Stimulated activated CD8-positive, alpha-beta memory T cell treated with anti-CD3 and anti-CD28 coated beads, Interleukin-4, amount 100 ng/mL, for 24 hours (primary cell): ENCODE data around the gene SLC44A5.

Source experiments
- DNase-seq: peaks from one replicate; pipeline ENCODE4 v3.0.0-alpha.2; 2020; ENCODE audit warnings: low read depth

Gene SLC44A5

DNA sequence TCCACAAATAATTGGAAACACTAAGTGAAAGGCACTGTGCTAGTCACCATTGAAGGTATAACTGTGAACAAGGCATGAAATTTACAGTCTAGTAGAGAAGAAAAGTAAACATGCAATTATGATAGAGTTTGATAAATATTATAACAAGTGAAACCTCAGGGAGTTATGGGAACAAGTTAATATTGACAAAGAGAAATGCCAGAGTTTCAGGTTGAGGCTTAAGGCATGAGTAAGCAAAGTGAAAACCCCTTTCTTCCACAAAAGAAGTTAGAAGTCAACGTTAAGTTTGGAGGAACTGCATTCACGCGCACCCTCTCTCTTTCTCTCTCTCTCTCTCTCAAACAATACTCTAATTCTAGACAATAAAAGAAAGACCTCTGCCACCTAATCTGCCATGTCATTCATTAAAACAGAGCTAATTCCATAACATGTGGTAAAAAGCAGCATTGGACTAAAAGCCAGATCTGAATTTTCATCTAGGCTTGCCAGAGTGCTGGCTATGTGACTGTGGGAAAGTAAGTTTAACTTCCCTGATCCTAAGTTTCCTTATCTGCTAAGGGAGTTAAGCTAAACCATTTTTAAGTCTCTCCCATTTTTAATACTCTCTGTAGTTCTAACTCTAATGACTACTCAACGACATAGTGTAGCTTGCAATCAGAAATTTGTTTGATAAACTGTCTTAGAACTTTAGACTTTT lies 22.0 kb downstream of the SLC44A5 start:
- DNase-seq = no peak

DNA sequence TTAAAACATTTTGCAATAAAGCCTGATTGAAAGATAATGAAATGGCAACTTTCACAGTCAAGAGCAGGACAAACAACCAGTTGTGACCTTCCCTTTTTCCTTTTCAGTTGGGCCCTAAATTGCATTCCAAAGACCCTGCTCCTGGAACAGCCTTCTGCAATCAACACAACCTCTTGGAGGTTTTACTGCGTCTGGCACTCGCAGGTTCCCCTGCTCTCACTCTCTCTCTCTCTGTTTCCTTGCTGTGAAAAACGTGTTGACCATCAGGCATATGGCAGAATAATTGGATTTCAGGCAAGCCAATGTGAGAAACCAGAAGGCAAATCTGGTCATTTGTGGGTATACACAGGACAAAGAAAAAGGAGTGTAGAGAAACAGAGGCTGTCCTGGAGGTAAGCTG lies 23.2 kb downstream of the SLC44A5 start:
- no peak for DNase-seq

DNA sequence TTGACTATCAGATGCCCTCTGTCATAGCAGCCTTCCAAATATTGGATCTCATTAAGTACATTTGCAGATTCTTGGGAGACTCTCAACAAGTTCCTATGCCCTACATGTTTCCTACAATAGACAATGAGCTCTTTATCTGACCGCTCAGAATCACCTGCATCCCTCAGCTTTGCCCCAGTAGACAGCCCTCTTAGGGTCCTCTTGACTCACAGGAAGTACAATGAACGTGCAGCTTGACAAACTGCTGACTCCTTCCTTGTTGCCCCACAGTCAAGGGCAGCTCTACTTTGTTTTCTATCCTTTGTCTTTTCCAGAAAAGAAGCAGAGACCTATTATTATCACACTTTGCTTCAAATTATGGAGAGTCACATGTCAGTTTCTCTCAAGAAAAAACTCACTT lies 27.6 kb downstream of the SLC44A5 start:
- no peak for DNase-seq

DNA sequence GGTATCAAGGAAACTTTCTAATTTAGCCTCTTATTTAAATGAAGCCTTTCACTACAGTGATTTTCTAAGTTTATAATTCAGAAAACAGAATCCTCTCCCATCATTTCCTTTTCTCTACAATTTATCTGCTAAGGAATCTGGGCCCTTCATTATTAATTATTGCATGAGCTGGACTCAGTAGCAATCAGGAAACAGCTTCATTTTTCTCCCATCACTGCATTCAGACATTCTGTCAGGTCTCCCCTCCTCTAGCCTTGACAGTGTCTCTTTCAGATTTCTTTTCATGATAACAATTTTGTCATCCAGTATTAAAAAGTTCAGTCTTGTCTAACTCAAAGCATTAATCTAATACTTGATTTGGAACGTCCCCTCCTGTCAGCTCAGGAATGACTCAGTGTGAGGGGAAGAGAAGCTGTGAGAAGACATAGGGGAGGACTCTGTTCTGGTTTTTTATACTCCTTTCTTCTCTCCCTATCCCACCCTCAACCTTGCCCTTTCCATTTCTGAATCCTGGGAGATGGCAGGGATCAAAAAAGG lies 28.1 kb downstream of the SLC44A5 start:
- no peak for DNase-seq

GRCh38 chr1:75579046-75579445 lies 31.9 kb downstream of the SLC44A5 start:
- DNase-seq = no peak

DNA sequence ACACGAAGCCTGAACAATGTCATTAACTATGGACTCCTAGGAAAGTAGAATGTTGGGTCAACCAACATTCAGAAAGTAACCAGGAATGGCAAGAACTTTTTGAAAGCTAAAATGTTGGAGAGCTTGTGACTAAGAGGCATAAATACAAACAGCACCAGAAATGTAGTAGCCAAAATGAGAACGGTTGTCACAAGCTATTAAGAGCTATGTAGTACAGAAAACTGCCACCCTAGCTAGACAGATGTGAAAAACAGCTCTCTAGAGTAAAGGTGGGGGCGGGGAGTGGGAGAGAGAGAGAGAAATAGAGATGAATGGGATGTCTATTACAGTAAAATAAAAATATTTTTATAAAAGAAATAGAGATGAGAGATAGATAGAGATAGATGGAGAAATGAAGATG lies 35.1 kb downstream of the SLC44A5 start:
- DNase-seq = no peak

DNA sequence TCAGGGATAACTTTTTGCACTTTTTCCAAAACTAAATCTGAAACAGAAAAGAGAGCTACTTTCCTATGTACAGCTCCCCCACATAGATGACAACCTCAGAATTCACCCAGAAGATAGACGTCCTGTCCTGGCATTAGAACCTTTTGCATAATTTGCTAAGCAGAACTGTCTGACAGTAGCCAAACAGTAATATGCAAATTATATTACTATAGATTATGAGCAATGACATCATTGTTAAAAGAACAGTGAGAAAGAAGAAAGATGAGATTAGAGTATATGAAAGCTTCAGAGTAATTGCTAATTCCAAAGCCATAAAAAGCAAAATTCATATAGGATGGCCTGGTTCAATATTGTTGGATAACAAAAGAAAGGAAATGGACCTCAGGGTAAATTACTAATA lies 43.7 kb downstream of the SLC44A5 start:
- no peak for DNase-seq

GRCh38 chr1:75559800-75560199 lies 51.1 kb downstream of the SLC44A5 start:
- no peak for DNase-seq

DNA sequence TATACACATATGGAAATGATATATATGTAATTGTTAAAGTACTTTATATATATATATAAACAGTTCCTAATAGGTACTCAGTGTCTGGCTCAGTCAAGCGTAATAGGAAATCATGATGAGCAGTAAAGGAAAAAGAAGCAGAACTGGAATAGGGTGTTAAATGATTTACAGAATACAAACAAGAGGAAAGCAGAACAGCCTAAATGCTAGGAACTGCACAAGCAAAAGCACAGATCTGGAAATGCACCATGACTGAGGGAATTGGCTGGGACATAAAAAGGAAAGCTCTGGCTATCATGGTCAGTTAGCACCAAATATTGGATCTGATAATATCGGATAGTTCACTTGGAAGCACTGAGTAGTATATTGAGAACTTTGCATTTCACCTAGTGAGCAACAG lies 51.8 kb downstream of the SLC44A5 start:
- no peak for DNase-seq

DNA sequence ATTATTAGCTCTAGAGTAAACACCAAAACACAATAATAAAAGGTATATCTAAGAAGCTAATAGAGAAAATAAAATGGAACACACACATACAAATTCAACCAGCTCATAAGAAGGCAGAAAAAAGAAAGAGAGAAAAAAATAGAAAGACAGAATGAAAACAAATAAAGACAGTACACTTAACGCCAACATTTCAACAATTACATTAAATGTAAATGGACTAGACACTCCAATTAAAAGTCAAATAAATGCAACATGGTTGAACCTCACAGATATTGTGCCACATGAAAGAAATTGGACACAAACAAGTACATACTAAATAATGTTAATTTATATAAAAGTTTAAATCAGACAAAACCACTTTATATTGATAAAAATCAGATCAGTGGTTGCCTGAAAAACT lies 56.0 kb downstream of the SLC44A5 start:
- no peak for DNase-seq

GRCh38 chr1:75554181-75554580 lies 56.7 kb downstream of the SLC44A5 start:
- no peak for DNase-seq

DNA sequence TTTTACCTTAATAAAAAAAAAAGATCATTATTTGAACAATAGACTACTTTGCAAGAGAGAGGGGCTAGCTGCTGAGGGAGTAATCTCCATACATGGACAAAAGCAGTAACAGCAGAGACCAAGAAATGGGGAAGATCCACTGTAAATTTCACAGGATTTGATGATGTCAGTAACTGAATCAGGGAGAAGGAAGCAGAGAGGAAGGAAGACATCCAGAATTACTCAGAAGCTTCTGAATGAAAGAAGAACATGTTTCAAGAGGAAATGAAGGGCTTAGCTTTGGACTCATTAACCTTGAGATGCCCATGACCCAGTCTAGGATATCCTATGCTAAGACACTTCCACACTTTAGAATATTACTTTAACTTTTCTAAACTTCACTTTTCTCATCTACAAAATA lies 60.4 kb downstream of the SLC44A5 start:
- DNase-seq = no peak

- DNase-seq = no peak
Measured at GRCh38 chr1:75548721-75549480, 62.0 kb downstream of the SLC44A5 start.

DNA sequence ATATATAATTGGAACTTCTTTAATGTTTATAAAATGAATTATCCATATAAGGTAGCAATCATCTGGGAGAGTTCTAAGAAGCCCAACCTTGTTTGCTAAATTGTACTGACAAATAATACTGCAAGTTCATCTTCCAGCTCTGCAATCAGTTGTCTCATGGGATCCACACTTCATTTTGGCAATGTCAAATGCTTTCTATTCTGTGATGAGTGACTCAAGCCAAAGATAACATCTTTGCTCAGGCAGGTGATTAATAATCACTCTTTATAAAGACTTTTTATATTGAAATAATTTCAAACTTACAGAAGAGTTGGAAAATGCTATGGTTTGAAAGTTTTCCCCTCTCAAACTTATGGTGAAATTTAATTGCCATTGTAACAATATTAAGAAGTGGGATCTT lies 67.2 kb downstream of the SLC44A5 start:
- no peak for DNase-seq

DNA sequence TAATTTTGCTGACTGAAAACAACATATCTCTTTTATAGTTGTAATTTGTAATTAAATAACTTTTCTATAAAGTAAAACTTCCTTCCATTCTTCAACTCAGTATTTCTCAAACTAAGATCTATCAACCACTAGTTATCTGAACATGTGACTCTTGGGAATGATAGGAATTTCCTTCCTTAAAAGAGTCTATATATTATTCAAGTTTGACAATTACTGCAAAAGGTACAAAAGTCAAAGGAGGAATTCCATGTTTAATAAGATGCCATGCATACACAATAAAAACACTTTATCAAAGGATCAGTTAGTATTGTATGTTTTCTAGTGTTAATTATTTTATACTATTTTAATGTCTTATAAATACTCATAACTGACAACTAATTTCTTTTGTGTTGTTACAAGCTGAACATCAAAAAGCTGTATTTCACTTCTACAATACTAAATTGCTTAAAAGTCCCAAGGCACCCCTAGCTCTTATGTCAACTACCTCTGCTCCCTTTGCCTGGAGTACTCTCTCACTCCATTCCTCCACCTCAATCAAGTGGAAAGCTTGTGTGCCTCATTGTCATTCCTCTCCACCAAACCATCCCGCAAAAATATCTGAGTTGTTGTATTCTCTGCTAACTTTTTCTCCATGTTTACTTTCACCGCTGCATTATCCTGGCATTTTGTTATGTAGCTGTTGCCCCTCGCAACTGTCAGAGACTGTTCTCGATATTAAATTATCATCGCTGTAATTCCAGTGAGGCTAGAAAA lies 67.9 kb downstream of the SLC44A5 start:
- no peak for DNase-seq

DNA sequence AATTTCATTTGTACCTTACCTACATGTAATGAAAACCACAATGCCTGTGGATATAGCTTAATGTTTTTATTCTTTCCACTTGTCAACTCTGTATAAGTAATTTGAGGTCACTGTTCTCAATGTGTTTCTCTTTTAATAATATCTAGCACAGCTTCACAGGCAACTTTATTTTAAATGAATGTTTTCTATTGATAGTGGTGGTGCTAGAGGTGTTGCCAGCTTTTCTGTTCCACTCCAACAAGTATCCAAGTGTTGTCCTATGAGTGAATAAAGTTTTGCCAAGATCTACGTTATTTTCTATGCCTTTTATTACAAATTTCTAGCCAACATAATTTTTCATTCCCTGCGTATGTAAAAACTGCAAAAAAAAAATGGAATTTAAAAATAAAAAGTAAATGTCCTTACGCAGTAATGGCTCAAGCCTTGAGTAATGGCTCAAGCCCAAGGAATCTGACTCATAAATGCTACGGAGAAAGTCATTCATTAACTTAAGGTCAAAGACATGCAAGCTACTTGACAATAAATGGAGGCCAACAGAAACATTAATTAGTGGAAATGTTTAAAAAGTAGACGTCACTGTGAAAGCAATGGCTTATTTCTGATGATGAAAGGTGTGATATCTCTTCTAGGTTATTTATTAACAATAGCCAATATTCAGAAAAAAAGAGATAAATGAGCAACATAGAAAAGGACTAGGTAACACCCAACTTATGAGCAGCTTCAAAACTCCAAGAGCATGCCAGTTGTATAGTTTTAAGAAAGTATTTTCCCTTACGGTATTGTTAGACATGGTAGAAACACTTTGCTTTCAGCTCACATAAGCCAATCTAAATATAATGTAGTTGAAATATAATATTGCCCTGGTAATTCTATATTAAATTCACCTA lies 71.4 kb downstream of the SLC44A5 start:
- DNase-seq = no peak

- DNase-seq = no peak
Measured at GRCh38 chr1:75533085-75533484, 77.8 kb downstream of the SLC44A5 start.

- no peak for DNase-seq
Measured at GRCh38 chr1:75531570-75531969, 79.3 kb downstream of the SLC44A5 start.

- no peak for DNase-seq
Measured at GRCh38 chr1:75529488-75529887, 81.4 kb downstream of the SLC44A5 start.

DNA sequence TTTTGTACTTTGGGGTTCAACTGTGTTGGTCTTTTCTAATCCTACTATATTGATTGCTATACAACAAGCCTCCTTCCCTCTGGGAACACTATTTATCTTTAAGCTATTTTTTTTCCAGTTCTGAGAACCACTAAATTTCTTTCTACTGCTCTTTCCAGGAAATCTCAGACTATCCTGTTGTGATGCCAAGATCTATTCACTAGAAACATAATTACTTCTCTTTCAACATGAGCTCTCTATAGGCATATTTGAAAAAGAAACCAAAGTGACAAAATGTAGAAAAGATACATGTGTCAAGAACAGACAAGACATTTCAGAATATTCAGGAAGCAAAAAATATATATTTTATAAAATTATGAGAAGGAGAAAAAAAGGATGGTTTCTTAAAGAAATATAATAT lies 82.9 kb downstream of the SLC44A5 start:
- DNase-seq = no peak

- no peak for DNase-seq
Measured at GRCh38 chr1:75522389-75522788, 88.5 kb downstream of the SLC44A5 start.

GRCh38 chr1:75521658-75522057 lies 89.3 kb downstream of the SLC44A5 start:
- DNase-seq = no peak
